GM19467 (cell line): ENCODE data around the gene LILRA6.

Source experiments
- ATAC-seq: cut with Tn5 transposase; IDR thresholded peaks from one replicate; pipeline ENCODE4 v1.9.1; 2021; ENCODE audit warnings: mild to moderate bottlenecking, moderate library complexity; ENCODE audit not compliant: unreplicated experiment

LILRA6 gene

GRCh38 chr19:54190503-54191010 lies 52.0 kb downstream of the LILRA6 start:
- peak; percentile 47 for ATAC-seq

GRCh38 chr19:54189735-54190502 lies 52.7 kb downstream of the LILRA6 start:
- peak; percentile 43 for ATAC-seq

GRCh38 chr19:54189145-54189734 lies 53.4 kb downstream of the LILRA6 start, which contains the start of gene MBOAT7:
Gene MBOAT7 (minus strand): TSS chr19:54189580. CDS start chr19:54188508, 1,072 bp downstream.
- peak; percentile 17 for ATAC-seq

GRCh38 chr19:54188215-54188871 lies 54.2 kb downstream of the LILRA6 start:
- ATAC-seq, result no peak

- no peak for ATAC-seq
These were observed 55.6 kb downstream of the LILRA6 start for GRCh38 chr19:54186934-54187381.
